CD14-positive monocyte (primary cell): ENCODE results near the gene AIPL1. TPM values are rescaled to one million over a fixed set of nuclear protein-coding genes. Genes with fewer than 3 reads are reported as not detected.

Experiments used
- DNase-seq, 3 donors: peaks; one replicate each; pipeline ENCODE4 v3.0.0-alpha.2; 2011 to 2022
- H2AFZ ChIP-seq: 2 replicates; pipeline ENCODE4 v1.6.0; 2012; ENCODE audit warnings: mild to moderate bottlenecking, low read depth, low read length, inconsistent platforms; ENCODE audit not compliant: insufficient read depth, poor library complexity, severe bottlenecking
- H3K27ac ChIP-seq, 2 donors: 1 replicate in 1 of 2; 2 replicates in 1 of 2; pipeline ENCODE4 v1.5.1; 2012 to 2013; ENCODE audit warnings: low read length in 2 of 2, control low read depth in 1 of 2, inconsistent platforms in 1 of 2, low read depth in 1 of 2, mild to moderate bottlenecking in 1 of 2
- H3K27me3 ChIP-seq, 2 donors: one replicate each; pipeline versions ENCODE4 v1.6.0 to v1.6.1; 2011 to 2013; ENCODE audit warnings: low read length in 2 of 2; ENCODE audit not compliant: control insufficient read depth in 2 of 2, insufficient read depth in 2 of 2
- H3K36me3 ChIP-seq, 2 donors: replicated peaks in 1 of 2; 1 replicate in 1 of 2; 2 replicates in 1 of 2; pipeline versions ENCODE4 v1.5.1 to v1.6.1; 2012 to 2013; ENCODE audit warnings: low read length in 2 of 2, control low read depth in 1 of 2, inconsistent platforms in 1 of 2, mild to moderate bottlenecking in 1 of 2; ENCODE audit not compliant: insufficient read depth in 2 of 2, control insufficient read depth in 1 of 2
- H3K4me1 ChIP-seq, 2 donors: 1 replicate in 1 of 2; 2 replicates in 1 of 2; pipeline versions ENCODE4 v1.5.1 to v1.6.1; 2012 to 2013; ENCODE audit warnings: low read length in 2 of 2, control low read depth in 1 of 2, inconsistent platforms in 1 of 2, mild to moderate bottlenecking in 1 of 2, moderate library complexity in 1 of 2; ENCODE audit not compliant: insufficient read depth in 2 of 2, control insufficient read depth in 1 of 2
- H3K4me2 ChIP-seq: replicated peaks from 2 replicates; pipeline ENCODE3; 2012; ENCODE audit warnings: low read length, moderate library complexity, mild to moderate bottlenecking; ENCODE audit not compliant: poor library complexity, severe bottlenecking; ENCODE audit errors: extremely low read depth
- H3K4me3 ChIP-seq, 3 experiments: fragments of 200-600 bp in 1 of 3; sonication (generic) in 1 of 3; replicated peaks in 1 of 3; 1 replicate in 2 of 3; 2 replicates in 1 of 3; pipeline ENCODE4 v1.5.1; 2011 to 2013; ENCODE audit warnings: low read length in 3 of 3, mild to moderate bottlenecking in 3 of 3, control low read depth in 2 of 3, low read depth in 2 of 3, inconsistent platforms in 1 of 3, moderate library complexity in 1 of 3
- H3K79me2 ChIP-seq: 2 replicates; pipeline ENCODE4 v1.6.0; 2012; ENCODE audit warnings: mild to moderate bottlenecking, control low read depth, inconsistent platforms, low read length, moderate library complexity; ENCODE audit not compliant: insufficient read depth
- H3K9ac ChIP-seq: 2 replicates; pipeline ENCODE4 v1.6.0; 2017; ENCODE audit warnings: low read length, mild to moderate bottlenecking; ENCODE audit not compliant: insufficient read depth, poor library complexity, severe bottlenecking
- H3K9me3 ChIP-seq, 2 donors: replicated peaks in 1 of 2; 1 replicate in 1 of 2; 2 replicates in 1 of 2; pipeline versions ENCODE4 v1.5.1 to v1.6.1; 2012 to 2013; ENCODE audit warnings: low read length in 2 of 2, control low read depth in 1 of 2; ENCODE audit not compliant: control insufficient read depth in 1 of 2, insufficient read depth in 1 of 2
- H4K20me1 ChIP-seq: 2 replicates; pipeline ENCODE4 v1.6.0; 2012; ENCODE audit warnings: mild to moderate bottlenecking, low read length, control low read depth, moderate library complexity; ENCODE audit not compliant: insufficient read depth
- H3K27ac Mint-ChIP-seq, 7 donors: one replicate each; pipeline ENCODE4 v1.8.0; 2020; ENCODE audit warnings: mild to moderate bottlenecking in 7 of 7, mixed read lengths in 7 of 7, moderate library complexity in 6 of 7, inconsistent platforms in 2 of 7
- H3K27me3 Mint-ChIP-seq, 3 donors: one replicate each; pipeline ENCODE4 v1.8.0; 2021 to 2022; ENCODE audit warnings: low read depth in 3 of 3, mild to moderate bottlenecking in 3 of 3, mixed read lengths in 3 of 3, moderate library complexity in 3 of 3, inconsistent platforms in 1 of 3
- H3K36me3 Mint-ChIP-seq, 2 donors: one replicate each; pipeline ENCODE4 v1.8.0; 2020; ENCODE audit warnings: mixed read lengths in 2 of 2, inconsistent platforms in 1 of 2, mild to moderate bottlenecking in 1 of 2
- H3K4me1 Mint-ChIP-seq: one replicate; pipeline ENCODE4 v1.8.0; 2020; ENCODE audit warnings: mild to moderate bottlenecking, mixed read lengths
- H3K4me3 Mint-ChIP-seq, 2 donors: one replicate each; pipeline ENCODE4 v1.8.0; 2020; ENCODE audit warnings: mild to moderate bottlenecking in 2 of 2, mixed read lengths in 2 of 2, moderate library complexity in 1 of 2
- H3K9me3 Mint-ChIP-seq, 7 donors: one replicate each; pipeline ENCODE4 v1.8.0; 2020 to 2022; ENCODE audit warnings: mixed read lengths in 7 of 7, mild to moderate bottlenecking in 6 of 7, moderate library complexity in 6 of 7, inconsistent platforms in 2 of 7
- CTCF ChIP-seq: fragments of 200-600 bp; IDR thresholded peaks from one replicate; pipeline ENCODE4 v1.8.0; 2022; ENCODE audit warnings: antibody characterized with exemption, mild to moderate bottlenecking
- WGBS: methylation state at CpG from one replicate; pipeline ENCODE4 v1.1.5; 2013; ENCODE audit warnings: missing lambda C conversion rate; ENCODE audit not compliant: insufficient coverage; 5-methylcytosine and 5-hydroxymethylcytosine counted together
- intact Hi-C, 2 donors: fragments of 100-400 bp; cut with micrococcal nuclease; formaldehyde crosslinking; loops; one replicate each; pipeline versions ENCODE4 v1.15.0 to v1.15.1; 2023
- polyA plus RNA-seq, 3 donors: library from polyadenylated mRNA; depleted of rRNA in 1 of 3; unstranded in 2 of 3; stranded (reverse) in 1 of 3; fragments of 300-500 nt in 2 of 3; fragments of >200 nt in 1 of 3; fragmentation: Illumina TruSeq in 2 of 3; gene quantifications; 1 replicate in 2 of 3; 2 replicates in 1 of 3; pipeline ENCODE4 v1.2.3, GENCODE V29; 2012 to 2021

The AIPL1 gene
- polyA plus RNA-seq, 3 donors: not detected

GRCh38 chr17:6376931-6377361, 58.0 kb downstream of the AIPL1 start:
- Histone ChIP-seq H3K9me3 (no peaks in the 10 kb centered on the region), H4K20me1 (no peaks in the 10 kb centered on the region), H3K27ac (no peak overlapping the region), H2AFZ (no peak overlapping the region), H3K4me2 (no peak overlapping the region), H3K9ac (no peak overlapping the region), H3K27me3 (peaks cover 0 to 5% of the 10 kb centered on the region in 2 donors), H3K4me3 (no peak overlapping the region), H3K36me3 (no peaks in the 10 kb centered on the region), H3K79me2 (no peaks in the 10 kb centered on the region), H3K4me1 (no peaks in the 10 kb centered on the region)
- Mint-ChIP-seq H3K4me1 (no peaks in the 10 kb centered on the region), H3K4me3 (no peak overlapping the region), H3K27me3 (peaks cover 12 to 28% (median 27%) of the 10 kb centered on the region in 3 donors), H3K27ac (peak overlapping the region in 1 of 7 donors; percentile 53), H3K36me3 (no peaks in the 10 kb centered on the region), H3K9me3 (peaks cover 2 to 25% (median 9%) of the 10 kb centered on the region in 7 donors)
- TF ChIP-seq CTCF: no peak
- DNase-seq: no peak
- intact Hi-C loops: no loop called here
- WGBS: 58% methylated on average over 5 of the region's 11 CpGs

GRCh38 chr17:6374761-6375312, 60.1 kb downstream of the AIPL1 start:
- no peak overlapping the region for H3K27ac Mint-ChIP-seq
- no peaks in the 10 kb centered on the region for H3K36me3 Mint-ChIP-seq
- Histone ChIP-seq H3K27me3 (peaks cover 0 to 5% of the 10 kb centered on the region in 2 donors), H4K20me1 (no peaks in the 10 kb centered on the region), H2AFZ (no peak overlapping the region), H3K4me3 (no peak overlapping the region), H3K79me2 (no peaks in the 10 kb centered on the region), H3K4me2 (no peak overlapping the region), H3K9me3 (no peaks in the 10 kb centered on the region), H3K4me1 (no peaks in the 10 kb centered on the region), H3K27ac (no peak overlapping the region), H3K36me3 (no peaks in the 10 kb centered on the region), H3K9ac (no peak overlapping the region)
- H3K27me3 Mint-ChIP-seq: peaks cover 10 to 25% (median 25%) of the 10 kb centered on the region in 3 donors
- no peaks in the 10 kb centered on the region for H3K4me1 Mint-ChIP-seq
- no peak for DNase-seq
- intact Hi-C loops: no loop called here
- peak overlapping the region in 1 of 2 donors; percentile 22 for H3K4me3 Mint-ChIP-seq
- 10% methylated on average over 8 of the region's 14 CpGs for WGBS
- no peak for TF ChIP-seq CTCF
- peaks cover 2 to 16% (median 8%) of the 10 kb centered on the region in 7 donors for H3K9me3 Mint-ChIP-seq
